Ishikawa (cell line): ENCODE results near the gene ROR1.

Source experiments
- CEBPB ChIP-seq: IDR thresholded peaks from 2 replicates; pipeline ENCODE4 v1.6.1; 2012
- CREB1 ChIP-seq: IDR thresholded peaks from 2 replicates; pipeline ENCODE4 v1.6.1; 2012; ENCODE audit warnings: low read depth
- EGR1 ChIP-seq: IDR thresholded peaks from 2 replicates; pipeline ENCODE4 v1.6.1; 2012
- EP300 ChIP-seq: IDR thresholded peaks from 2 replicates; pipeline ENCODE4 v1.6.1; 2012; ENCODE audit warnings: borderline replicate concordance
- FOXM1 ChIP-seq: IDR thresholded peaks from 2 replicates; pipeline ENCODE4 v1.6.1; 2012; ENCODE audit warnings: low read depth, borderline replicate concordance
- MAX ChIP-seq: IDR thresholded peaks from 2 replicates; pipeline ENCODE4 v1.6.1; 2012
- NFIC ChIP-seq: IDR thresholded peaks from 2 replicates; pipeline ENCODE4 v1.6.1; 2012
- RAD21 ChIP-seq: IDR thresholded peaks from 2 replicates; pipeline ENCODE4 v1.6.1; 2012; ENCODE audit warnings: low read depth
- REST ChIP-seq: IDR thresholded peaks from 2 replicates; pipeline ENCODE4 v1.6.1; 2012; ENCODE audit warnings: low read depth, mild to moderate bottlenecking
- TAF1 ChIP-seq: IDR thresholded peaks from 2 replicates; pipeline ENCODE4 v1.6.1; 2012; ENCODE audit warnings: low read depth, mild to moderate bottlenecking
- TCF12 ChIP-seq: IDR thresholded peaks from 2 replicates; pipeline ENCODE4 v1.6.1; 2012; ENCODE audit warnings: low read depth
- USF1 ChIP-seq: IDR thresholded peaks from 2 replicates; pipeline ENCODE4 v1.6.1; 2012

- TF ChIP-seq CREB1 (no peak), FOXM1 (no peak), RAD21 (no peak), CEBPB (no peak), REST (no peak), NFIC (no peak), TCF12 (no peak), EP300 (no peak), MAX (no peak), TAF1 (no peak), EGR1 (no peak), USF1 (no peak)
Observed at GRCh38 chr1:64013395-64013794, 239.6 kb downstream of the ROR1 start.
